Superior temporal gyrus (tissue), 1 donor: ENCODE results near the gene PRMT1.
"Not testable (repeated sequence)": the region's sequence is repeated elsewhere in the genome, so short reads cannot be mapped to it uniquely, and the experiment has no call there.

Experiments used
- DNase-seq: peaks from one replicate; pipeline ENCODE4 v3.0.0-alpha.2; 2016; ENCODE audit errors: extremely low spot score

Gene PRMT1

DNA sequence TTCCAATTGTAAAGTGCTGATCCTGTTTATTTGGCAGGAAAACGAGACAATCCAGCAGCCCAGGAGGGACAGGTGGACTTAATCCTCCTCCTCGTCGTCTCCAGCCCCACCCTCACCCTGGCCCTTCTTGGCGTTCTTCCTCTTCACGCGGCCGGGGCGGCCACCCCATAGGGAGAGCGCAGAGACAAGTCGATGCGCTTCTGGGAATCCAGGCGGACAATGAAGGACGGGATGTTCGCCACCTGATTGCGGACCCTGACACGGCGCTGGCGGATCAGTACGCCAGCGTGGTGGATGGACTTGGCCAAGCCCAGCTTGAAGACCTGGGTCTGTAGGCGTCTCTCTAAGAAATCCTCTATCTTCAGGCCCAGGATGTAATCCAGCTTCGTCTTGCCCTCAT is 42.3 kb downstream of the PRMT1 start:
- not testable (repeated sequence) for DNase-seq

DNA sequence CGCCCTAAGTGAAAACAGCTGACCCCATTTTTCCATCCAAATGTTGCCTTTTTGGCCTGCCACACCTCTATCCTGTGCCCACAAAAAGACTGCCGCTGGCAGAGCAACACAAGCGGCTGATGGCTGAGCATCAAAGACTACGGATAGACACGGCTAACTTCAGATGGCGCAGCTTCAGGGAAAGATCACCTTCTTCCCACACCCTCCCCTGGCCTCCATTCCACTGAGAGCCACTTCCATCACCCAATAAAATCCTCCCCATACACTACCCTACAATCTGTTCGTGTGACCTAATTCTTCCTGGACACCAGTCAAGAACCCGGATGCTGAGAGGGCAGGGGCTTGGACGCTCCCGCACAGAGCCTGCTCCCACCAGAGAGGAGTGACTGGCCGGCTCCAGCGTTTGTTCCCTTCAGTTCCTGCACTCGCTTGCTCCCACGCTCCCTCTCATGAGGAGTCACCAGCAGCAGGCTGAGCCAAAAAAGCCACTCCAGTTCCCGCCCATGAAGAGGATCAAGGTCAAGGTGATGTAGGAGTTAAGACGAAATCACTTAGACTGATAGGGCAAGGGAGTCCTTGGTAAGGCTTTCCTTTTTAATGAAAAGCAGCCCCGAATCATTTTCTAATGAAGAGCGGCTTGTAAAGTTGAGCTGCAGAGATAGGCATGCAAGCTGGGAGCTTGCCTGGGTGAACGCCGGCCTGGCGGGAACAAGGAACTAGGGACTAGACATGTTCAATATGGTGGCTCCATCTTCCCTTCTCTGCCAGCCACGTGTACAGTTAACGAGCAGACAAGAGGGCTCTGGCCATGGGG is 50.4 kb downstream of the PRMT1 start:
- DNase-seq: no peak

DNA sequence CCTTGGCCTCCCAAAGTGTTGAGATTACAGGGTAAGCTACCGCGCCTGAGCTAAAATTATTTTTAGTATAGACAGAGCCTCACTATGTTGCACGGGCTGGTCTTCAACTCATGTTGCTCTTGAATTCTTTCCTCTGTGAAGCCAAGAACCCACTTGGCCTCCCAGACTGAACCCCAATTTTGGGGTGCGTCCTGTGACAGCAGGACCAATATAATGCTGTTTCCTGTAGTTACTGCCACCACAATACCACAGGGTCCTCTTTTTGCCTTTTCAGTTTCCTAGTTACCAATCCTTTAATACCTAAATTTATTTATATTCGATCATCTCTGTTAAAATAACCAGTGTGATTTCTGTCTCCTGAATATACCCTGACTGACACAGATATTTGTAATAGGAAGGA is 53.1 kb downstream of the PRMT1 start:
- no peak for DNase-seq
